HepG2 (cell line): ENCODE results near the gene SRCIN1. TPM values are rescaled to one million over a fixed set of nuclear protein-coding genes. Genes with fewer than 3 reads are reported as not detected.
A peak's percentile ranks its signal among the peaks of the same experiment; 100 is the strongest.

Source experiments
- DNMT1 ChIP-seq: sonication (generic); formaldehyde crosslinking; IDR thresholded peaks from 2 replicates; pipeline ENCODE4 v1.5.1; 2020; ENCODE audit warnings: mild to moderate bottlenecking, missing genetic modification reagents
- HNF4G ChIP-seq, 2 experiments: sonication (generic) in 1 of 2; formaldehyde crosslinking in 1 of 2; IDR thresholded peaks; 2 replicates each; pipeline versions ENCODE4 v1.4.0 to v1.6.1; 2011 to 2020; ENCODE audit warnings: borderline replicate concordance in 2 of 2, low read depth in 2 of 2, mild to moderate bottlenecking in 2 of 2, low read length in 1 of 2, missing genetic modification reagents in 1 of 2, moderate library complexity in 1 of 2
- KAT2B ChIP-seq: fragments of 150-350 bp; IDR thresholded peaks from 2 replicates; pipeline ENCODE4 v1.6.1; 2014; ENCODE audit warnings: low read depth, low read length, borderline replicate concordance
- KDM4B ChIP-seq: sonication (generic); formaldehyde crosslinking; IDR thresholded peaks from 2 replicates; pipeline ENCODE4 v1.4.0; 2020; ENCODE audit warnings: missing genetic modification reagents
- SIN3A ChIP-seq: IDR thresholded peaks from 2 replicates; pipeline ENCODE4 v1.6.1; 2011; ENCODE audit warnings: low read depth, mild to moderate bottlenecking, control low read depth, low read length, borderline replicate concordance
- SMYD3 ChIP-seq: sonication (generic); formaldehyde crosslinking; IDR thresholded peaks from 2 replicates; pipeline ENCODE4 v1.8.1; 2023; ENCODE audit warnings: mild to moderate bottlenecking, missing genetic modification reagents
- SOX13 ChIP-seq, 3 experiments: fragments of 450-650 bp in 1 of 3; sonication (generic) in 1 of 3; formaldehyde crosslinking in 1 of 3; IDR thresholded peaks in 2 of 3; conservative IDR thresholded peaks in 1 of 3; 2 replicates each; pipeline versions ENCODE4 v1.5.0 to v1.6.1; 2016 to 2020; ENCODE audit warnings: antibody characterized with exemption in 1 of 3, mild to moderate bottlenecking in 1 of 3, missing compliant biosample characterization in 1 of 3, missing genetic modification reagents in 1 of 3, moderate library complexity in 1 of 3
- TGIF2 ChIP-seq: IDR thresholded peaks from 2 replicates; pipeline ENCODE4 v1.6.1; 2016; ENCODE audit warnings: control low read depth, missing compliant biosample characterization
- ZNF446 ChIP-seq: sonication (generic); formaldehyde crosslinking; IDR thresholded peaks from 2 replicates; pipeline ENCODE4 v1.5.0; 2020; ENCODE audit warnings: mild to moderate bottlenecking, missing genetic modification reagents
- ZNF501 ChIP-seq: sonication (generic); formaldehyde crosslinking; IDR thresholded peaks from 2 replicates; pipeline ENCODE4 v1.5.1; 2020; ENCODE audit warnings: mild to moderate bottlenecking, moderate library complexity, missing genetic modification reagents
- ZNF709 ChIP-seq: sonication (generic); formaldehyde crosslinking; IDR thresholded peaks from 2 replicates; pipeline ENCODE4 v1.5.0; 2020; ENCODE audit warnings: mild to moderate bottlenecking, missing genetic modification reagents
- polyA plus RNA-seq, 8 experiments: library from polyadenylated mRNA; depleted of rRNA in 3 of 8; stranded (reverse) in 7 of 8; unstranded in 1 of 8; fragments of >200 nt; fragmentation: Illumina TruSeq in 4 of 8; extraction: Trizol in 4 of 8; gene quantifications; 2 replicates each; pipeline versions ENCODE4 v1.2.1 to v1.2.3, GENCODE V29; 2011 to 2016; ENCODE audit warnings: low read depth in 4 of 8, missing spikeins in 1 of 8, mixed read lengths in 1 of 8; ENCODE audit not compliant: insufficient read depth in 1 of 8
- total RNA-seq, 5 experiments: library from RNA; depleted of rRNA; stranded (reverse); fragments of >200 nt; fragmentation: Illumina TruSeq; extraction: Trizol; gene quantifications; 2 replicates each; pipeline ENCODE4 v1.2.3, GENCODE V29; 2016; ENCODE audit warnings: low read depth in 1 of 5
- TF ChIP-seq, protein P1 (sequence below): sonication (generic); formaldehyde crosslinking; conservative IDR thresholded peaks from 2 replicates; pipeline ENCODE4 v1.8.1; 2023; ENCODE audit warnings: missing genetic modification reagents
- TF ChIP-seq, protein P2 (sequence below): sonication (generic); formaldehyde crosslinking; IDR thresholded peaks from 2 replicates; pipeline ENCODE4 v1.4.0; 2020; ENCODE audit warnings: low read depth, mild to moderate bottlenecking, missing genetic modification reagents
- TF ChIP-seq, protein P3 (sequence below): sonication (generic); formaldehyde crosslinking; IDR thresholded peaks from 2 replicates; pipeline ENCODE4 v1.5.0; 2020; ENCODE audit warnings: mild to moderate bottlenecking, missing genetic modification reagents, borderline replicate concordance
- TF ChIP-seq, protein P4 (sequence below): sonication (generic); formaldehyde crosslinking; IDR thresholded peaks from 2 replicates; pipeline ENCODE4 v1.5.0; 2020; ENCODE audit warnings: mild to moderate bottlenecking, missing genetic modification reagents, moderate library complexity
- TF ChIP-seq, protein P5 (sequence below): fragments of 450-650 bp; IDR thresholded peaks from 2 replicates; pipeline ENCODE4 v1.6.1; 2017
- TF ChIP-seq, protein P6 (sequence below): sonication (generic); formaldehyde crosslinking; IDR thresholded peaks from 2 replicates; pipeline ENCODE4 v1.8.1; 2023; ENCODE audit warnings: mild to moderate bottlenecking, moderate library complexity, missing genetic modification reagents

The SRCIN1 gene
- total and polyA plus RNA-seq, 2 of the 13 experiments (the other 11 are each of a cell fraction or from before 2014, with no cell fraction given) = 1.2 to 9.6 TPM

DNA sequence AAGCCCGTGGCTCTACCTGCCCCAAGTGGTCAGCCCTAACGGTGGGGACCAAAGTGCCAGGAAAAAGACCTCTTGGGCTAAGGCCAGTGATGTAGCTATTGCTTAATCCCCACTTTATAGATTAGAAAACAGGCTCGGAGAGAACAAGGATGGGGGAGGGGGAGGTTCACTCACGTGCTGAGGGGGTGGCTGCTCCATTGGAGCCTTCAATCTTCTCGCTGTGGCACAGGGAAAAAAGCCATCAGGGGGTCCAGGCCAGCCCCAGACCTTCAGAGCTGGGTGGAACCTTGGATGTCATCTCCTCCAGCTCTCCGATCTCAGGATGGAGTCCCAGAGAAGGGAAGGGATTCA, 45.9 kb downstream of the SRCIN1 start (continued):
- TF ChIP-seq, protein P1, sequence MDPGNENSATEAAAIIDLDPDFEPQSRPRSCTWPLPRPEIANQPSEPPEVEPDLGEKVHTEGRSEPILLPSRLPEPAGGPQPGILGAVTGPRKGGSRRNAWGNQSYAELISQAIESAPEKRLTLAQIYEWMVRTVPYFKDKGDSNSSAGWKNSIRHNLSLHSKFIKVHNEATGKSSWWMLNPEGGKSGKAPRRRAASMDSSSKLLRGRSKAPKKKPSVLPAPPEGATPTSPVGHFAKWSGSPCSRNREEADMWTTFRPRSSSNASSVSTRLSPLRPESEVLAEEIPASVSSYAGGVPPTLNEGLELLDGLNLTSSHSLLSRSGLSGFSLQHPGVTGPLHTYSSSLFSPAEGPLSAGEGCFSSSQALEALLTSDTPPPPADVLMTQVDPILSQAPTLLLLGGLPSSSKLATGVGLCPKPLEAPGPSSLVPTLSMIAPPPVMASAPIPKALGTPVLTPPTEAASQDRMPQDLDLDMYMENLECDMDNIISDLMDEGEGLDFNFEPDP (CRISPR knock-in tag) = 0 out of 2 replicates have a peak, but pooled peaks have one; percentile 77
- TF ChIP-seq ZNF501 (CRISPR knock-in tag) = 0 out of 2 replicates have a peak, but pooled peaks have one; percentile 4
- TF ChIP-seq ZNF709 (CRISPR knock-in tag) = no peak
- TF ChIP-seq, protein P2, sequence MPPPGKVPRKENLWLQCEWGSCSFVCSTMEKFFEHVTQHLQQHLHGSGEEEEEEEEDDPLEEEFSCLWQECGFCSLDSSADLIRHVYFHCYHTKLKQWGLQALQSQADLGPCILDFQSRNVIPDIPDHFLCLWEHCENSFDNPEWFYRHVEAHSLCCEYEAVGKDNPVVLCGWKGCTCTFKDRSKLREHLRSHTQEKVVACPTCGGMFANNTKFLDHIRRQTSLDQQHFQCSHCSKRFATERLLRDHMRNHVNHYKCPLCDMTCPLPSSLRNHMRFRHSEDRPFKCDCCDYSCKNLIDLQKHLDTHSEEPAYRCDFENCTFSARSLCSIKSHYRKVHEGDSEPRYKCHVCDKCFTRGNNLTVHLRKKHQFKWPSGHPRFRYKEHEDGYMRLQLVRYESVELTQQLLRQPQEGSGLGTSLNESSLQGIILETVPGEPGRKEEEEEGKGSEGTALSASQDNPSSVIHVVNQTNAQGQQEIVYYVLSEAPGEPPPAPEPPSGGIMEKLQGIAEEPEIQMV = no peak
- 0 out of 2 replicates have a peak, but pooled peaks have one; percentile 1 for TF ChIP-seq SIN3A
- TF ChIP-seq TGIF2 (CRISPR knock-in tag) = 0 out of 2 replicates have a peak, but pooled peaks have one; percentile 15
- no peak for TF ChIP-seq DNMT1
- TF ChIP-seq, protein P3, sequence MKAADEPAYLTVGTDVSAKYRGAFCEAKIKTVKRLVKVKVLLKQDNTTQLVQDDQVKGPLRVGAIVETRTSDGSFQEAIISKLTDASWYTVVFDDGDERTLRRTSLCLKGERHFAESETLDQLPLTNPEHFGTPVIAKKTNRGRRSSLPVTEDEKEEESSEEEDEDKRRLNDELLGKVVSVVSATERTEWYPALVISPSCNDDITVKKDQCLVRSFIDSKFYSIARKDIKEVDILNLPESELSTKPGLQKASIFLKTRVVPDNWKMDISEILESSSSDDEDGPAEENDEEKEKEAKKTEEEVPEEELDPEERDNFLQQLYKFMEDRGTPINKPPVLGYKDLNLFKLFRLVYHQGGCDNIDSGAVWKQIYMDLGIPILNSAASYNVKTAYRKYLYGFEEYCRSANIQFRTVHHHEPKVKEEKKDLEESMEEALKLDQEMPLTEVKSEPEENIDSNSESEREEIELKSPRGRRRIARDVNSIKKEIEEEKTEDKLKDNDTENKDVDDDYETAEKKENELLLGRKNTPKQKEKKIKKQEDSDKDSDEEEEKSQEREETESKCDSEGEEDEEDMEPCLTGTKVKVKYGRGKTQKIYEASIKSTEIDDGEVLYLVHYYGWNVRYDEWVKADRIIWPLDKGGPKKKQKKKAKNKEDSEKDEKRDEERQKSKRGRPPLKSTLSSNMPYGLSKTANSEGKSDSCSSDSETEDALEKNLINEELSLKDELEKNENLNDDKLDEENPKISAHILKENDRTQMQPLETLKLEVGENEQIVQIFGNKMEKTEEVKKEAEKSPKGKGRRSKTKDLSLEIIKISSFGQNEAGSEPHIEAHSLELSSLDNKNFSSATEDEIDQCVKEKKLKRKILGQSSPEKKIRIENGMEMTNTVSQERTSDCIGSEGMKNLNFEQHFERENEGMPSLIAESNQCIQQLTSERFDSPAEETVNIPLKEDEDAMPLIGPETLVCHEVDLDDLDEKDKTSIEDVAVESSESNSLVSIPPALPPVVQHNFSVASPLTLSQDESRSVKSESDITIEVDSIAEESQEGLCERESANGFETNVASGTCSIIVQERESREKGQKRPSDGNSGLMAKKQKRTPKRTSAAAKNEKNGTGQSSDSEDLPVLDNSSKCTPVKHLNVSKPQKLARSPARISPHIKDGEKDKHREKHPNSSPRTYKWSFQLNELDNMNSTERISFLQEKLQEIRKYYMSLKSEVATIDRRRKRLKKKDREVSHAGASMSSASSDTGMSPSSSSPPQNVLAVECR (CRISPR knock-in tag) = no peak
- TF ChIP-seq HNF4G (IDR thresholded peaks at IDR 0.05; ENCODE audit: borderline replicate concordance, low read depth, low read length) = 0 out of 2 replicates have a peak, but pooled peaks have one; percentile 9
- no peak for TF ChIP-seq HNF4G (CRISPR knock-in tag; IDR thresholded peaks at IDR 0.05; ENCODE audit: borderline replicate concordance, low read depth)
- TF ChIP-seq KDM4B = no peak
- no peak for TF ChIP-seq SOX13 (IDR thresholded peaks at IDR 0.05)
- no peak for TF ChIP-seq SOX13 (CRISPR knock-in tag; conservative IDR thresholded peaks at IDR 0.05 in 1 of 2, IDR thresholded peaks at IDR 0.05 in 1 of 2)
- TF ChIP-seq, protein P4, sequence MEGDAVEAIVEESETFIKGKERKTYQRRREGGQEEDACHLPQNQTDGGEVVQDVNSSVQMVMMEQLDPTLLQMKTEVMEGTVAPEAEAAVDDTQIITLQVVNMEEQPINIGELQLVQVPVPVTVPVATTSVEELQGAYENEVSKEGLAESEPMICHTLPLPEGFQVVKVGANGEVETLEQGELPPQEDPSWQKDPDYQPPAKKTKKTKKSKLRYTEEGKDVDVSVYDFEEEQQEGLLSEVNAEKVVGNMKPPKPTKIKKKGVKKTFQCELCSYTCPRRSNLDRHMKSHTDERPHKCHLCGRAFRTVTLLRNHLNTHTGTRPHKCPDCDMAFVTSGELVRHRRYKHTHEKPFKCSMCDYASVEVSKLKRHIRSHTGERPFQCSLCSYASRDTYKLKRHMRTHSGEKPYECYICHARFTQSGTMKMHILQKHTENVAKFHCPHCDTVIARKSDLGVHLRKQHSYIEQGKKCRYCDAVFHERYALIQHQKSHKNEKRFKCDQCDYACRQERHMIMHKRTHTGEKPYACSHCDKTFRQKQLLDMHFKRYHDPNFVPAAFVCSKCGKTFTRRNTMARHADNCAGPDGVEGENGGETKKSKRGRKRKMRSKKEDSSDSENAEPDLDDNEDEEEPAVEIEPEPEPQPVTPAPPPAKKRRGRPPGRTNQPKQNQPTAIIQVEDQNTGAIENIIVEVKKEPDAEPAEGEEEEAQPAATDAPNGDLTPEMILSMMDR = no peak
- TF ChIP-seq, protein P5, sequence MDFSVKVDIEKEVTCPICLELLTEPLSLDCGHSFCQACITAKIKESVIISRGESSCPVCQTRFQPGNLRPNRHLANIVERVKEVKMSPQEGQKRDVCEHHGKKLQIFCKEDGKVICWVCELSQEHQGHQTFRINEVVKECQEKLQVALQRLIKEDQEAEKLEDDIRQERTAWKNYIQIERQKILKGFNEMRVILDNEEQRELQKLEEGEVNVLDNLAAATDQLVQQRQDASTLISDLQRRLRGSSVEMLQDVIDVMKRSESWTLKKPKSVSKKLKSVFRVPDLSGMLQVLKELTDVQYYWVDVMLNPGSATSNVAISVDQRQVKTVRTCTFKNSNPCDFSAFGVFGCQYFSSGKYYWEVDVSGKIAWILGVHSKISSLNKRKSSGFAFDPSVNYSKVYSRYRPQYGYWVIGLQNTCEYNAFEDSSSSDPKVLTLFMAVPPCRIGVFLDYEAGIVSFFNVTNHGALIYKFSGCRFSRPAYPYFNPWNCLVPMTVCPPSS = no peak
- TF ChIP-seq SMYD3 (CRISPR knock-in tag) = no peak
- TF ChIP-seq KAT2B = no peak
- no peak for TF ChIP-seq ZNF446 (CRISPR knock-in tag)
- TF ChIP-seq, protein P6, sequence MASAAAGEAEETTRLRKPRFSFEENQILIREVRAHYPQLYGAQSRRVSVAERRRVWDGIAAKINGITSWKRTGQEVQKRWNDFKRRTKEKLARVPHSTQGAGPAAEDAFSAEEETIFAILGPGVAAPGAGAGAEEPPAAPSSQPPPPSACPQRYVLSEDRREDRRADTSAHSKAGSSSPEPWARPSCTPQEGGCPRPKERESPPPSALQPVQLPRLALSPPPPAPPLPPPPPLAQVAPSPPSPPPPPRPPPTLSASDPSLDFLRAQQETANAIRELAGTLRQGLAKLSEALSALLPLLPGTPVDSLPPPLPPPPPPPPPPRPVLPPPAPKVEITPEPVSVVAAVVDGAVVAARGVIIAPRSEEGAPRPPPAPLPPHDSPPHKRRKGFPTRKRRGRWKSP (CRISPR knock-in tag) = no peak
